Putamen (tissue), 1 donor: ENCODE results near the gene PROX2.

Experiments
- DNase-seq: peaks from one replicate; pipeline ENCODE4 v3.0.0-alpha.2; 2016; ENCODE audit warnings: low spot score

The PROX2 gene

DNA sequence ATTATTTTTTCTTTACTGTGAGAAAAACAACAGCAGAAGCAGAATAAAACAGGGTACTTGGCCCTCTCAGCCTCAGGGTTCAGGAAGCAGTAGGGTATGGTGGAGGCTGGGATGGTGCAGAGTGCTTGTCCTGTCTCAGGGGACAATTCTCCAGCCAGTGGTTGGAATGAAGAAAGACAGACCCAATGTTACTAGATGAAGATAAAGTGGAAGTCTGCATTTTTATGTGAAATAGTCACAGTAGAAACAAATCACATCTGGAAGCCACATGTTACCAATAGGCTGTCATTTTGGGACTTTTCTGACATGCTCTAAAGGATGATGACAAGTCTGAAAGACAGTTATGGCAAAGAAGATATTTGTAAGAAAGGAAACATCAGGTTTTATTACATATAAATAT, 32.3 kb downstream of the PROX2 start:
- DNase-seq = no peak

DNA sequence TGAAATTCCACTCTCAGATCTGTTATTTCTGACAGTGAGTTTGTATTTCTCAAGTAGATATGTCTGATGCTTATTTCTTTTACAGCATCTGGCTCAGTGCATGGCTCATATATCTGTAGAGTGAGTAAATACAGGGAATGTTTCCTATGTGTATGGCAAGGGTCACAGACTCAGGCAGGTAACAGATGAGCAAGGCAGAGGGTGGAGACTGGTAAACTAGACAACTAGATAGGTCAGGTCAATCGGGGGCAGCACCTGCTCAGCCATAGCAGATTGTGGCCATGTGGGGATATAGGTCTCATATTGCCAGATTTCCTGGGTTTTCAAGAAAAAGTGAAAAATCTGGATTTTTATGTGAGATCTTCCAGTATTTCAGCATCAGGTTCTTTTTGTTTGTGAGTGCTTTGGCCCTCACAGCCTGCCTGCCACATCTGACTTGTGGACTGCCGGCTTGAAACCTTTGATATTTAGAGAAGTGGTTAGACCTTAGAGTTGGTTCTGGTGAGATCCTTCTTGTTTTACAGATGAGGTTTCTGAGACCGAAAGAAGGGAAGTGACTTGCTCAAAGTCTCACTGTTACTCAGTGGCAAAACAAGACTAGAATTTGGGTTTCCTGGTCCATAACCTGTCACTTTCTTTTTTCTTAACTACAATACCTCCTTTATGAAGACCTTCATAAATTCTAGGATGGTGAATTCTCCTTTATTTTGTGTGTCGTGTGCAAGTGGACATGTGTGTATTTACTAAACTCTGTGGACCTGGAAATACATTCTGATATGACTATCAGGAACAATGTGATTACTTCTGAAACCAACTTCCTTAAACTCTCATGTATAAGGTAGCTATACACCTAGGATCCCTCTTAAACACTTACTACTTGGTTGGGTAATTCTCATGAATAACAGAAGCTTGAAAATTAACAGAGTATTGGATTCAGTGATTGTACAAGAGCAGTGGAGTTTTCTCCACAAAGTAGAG, 34.4 kb downstream of the PROX2 start:
- DNase-seq = no peak

- no peak for DNase-seq
Measured at GRCh38 chr14:74840603-74841030, 35.3 kb downstream of the PROX2 start.

DNA sequence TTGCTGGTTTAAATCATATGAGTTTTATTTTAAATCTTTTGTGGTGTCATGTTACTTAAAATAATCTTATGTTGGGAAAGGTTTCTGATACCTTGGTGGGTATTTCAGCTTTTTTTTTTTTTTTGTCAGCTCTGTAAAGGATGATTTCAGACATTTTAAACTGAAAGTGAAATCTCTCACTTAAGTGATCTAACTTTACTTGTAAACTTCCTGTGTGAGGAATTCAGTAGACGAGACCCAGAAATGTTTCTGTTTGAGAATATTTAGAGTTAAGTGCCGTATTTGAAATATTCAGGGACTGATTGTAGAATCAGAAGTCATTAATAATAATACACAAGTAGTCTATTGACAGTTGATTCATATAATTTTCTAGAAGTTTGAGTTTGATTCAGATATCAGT, 37.8 kb downstream of the PROX2 start:
- no peak for DNase-seq

GRCh38 chr14:74836251-74836960, 39.5 kb downstream of the PROX2 start:
- no peak for DNase-seq

DNA sequence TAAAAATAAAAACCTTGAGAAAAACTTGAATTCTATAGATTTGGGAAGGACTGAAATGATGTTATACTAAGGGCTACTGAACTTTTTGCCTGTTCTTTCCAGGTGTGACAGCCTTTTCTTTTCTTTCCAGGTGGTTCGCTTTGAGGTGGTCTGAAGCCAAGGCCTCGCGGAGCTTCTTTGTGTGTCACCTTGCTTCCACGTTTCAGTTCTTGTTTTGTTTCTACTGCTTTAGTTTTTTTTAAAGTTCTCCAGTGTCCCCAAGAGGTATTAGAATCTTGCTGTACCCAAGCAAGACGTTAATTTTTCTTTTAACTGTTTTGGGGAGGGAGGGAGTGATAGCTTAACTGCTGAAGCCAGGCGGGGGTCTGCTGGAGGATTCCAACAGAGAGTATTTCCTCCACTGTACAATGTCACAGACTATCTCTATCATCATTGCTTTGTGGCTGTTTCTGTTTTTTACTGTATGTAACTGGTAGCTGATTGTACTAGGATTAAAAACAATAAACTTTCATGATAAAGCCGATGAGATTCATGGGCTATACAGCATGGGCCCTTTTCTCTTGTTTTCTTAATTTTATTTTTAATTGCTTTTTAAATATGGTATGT, 40.2 kb downstream of the PROX2 start:
- no peak for DNase-seq

DNA sequence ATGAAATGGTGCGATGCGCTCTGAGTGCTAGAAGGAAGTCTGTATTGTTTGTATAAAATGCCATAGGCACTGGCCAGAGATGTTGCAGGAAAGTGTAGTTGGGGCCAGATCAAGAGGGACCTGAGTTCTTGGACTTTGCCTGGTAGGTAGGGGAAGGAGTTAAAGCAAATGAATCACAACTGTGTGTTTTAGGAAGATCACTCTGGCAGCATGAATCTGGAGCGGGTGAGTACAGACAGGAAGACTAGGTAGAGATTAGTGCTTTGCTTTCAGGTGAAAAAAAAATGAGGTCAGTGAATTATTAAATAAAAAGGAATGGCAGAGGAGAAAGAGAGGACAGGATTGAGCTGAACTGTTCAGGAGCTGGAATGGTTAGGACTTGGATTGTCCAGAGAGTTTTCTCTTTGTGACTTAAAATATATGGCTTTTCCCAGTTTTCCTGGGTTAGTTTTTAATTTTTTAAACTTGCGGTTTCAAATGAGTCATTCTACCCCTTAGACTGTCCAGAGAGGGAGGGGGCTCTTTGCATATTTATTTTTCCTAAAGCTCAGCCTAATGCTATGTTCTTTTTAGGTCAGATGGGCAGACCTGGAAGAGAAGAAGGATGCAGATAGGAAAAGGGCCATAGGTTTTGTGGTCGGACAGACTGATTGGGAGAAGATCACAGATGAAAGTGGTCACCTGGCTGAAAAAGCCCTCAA, 41.1 kb downstream of the PROX2 start:
- no peak for DNase-seq

DNA sequence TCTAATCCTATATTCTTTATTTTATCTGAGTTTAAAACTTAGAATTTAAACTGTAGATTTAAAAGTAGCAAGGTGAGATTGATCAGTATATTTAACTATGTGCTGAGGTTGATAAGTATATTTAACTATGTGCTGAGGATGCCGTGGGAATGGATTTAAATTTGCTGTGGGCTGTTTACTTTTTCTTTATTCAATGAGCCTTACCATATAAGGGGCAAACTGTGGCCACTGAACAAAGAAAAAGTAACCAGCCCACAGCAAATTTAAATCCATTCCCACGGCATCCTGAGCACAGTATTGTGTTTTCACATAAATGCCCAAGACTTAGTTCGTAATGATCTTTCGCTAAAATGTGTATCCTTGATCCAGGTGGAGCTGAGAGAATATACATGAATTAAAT, 43.1 kb downstream of the PROX2 start:
- no peak for DNase-seq

DNA sequence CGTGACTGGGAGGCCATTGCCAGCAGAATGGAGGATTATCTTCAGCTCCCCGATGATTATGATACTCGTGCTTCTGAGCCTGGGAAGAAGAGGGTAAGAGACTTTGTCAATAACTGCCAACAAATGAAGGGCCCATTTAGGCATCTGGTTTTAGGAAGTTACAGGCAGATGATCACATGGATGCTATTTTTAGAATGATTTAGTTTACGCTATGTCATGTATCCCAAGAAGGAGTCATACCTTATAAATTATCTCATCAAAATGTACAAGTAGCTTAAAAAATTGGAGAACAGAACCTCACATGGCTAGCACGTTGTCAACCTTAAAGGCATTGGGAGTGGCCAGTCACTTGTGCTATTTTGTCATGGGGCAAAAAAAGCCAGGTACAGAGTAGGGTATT, 46.7 kb downstream of the PROX2 start:
- DNase-seq = no peak

DNA sequence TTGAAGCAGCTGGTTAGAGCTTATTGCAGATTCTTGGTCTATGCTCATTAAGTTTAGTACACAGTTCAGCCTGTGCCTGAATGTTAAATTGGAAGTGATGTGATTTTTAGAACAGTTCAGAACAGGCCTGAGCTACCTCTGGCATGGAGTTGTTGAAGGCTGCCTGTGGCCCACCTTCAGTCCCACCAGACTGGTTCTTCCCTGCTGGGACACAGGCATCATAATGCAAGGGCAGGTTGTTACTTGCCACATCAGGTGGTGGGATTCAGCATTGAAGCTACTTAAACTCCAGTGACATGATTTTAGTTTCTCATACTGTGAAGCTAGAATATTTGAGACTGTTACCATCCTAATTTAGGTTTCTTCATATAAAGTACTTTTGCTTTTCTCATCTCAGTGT, 49.4 kb downstream of the PROX2 start:
- DNase-seq = no peak
